Gastroesophageal sphincter (tissue), 4 donors: ENCODE data around the gene ANAPC5. TPM values are rescaled to one million over a fixed set of nuclear protein-coding genes. Genes with fewer than 3 reads are reported as not detected.

ENCODE experiments used
- ATAC-seq: fragments of 150-250 bp; one replicate; pipeline ENCODE4 v1.9.1; 2016; ENCODE audit warnings: mild to moderate bottlenecking, moderate library complexity
- H3K27ac ChIP-seq, 4 donors: fragments of 200-600 bp; sonication (generic) in 3 of 4; 1 replicate in 3 of 4; 2 replicates in 1 of 4; pipeline ENCODE4 v1.5.1; 2016 to 2019
- H3K27me3 ChIP-seq: fragments of 200-600 bp; sonication (generic); one replicate; pipeline ENCODE4 v1.5.1; 2019
- H3K36me3 ChIP-seq, 2 donors: fragments of 200-600 bp; sonication (generic); one replicate each; pipeline ENCODE4 v1.5.1; 2019; ENCODE audit warnings: control low read depth in 1 of 2
- H3K4me1 ChIP-seq, 3 donors: fragments of 200-600 bp; sonication (generic); 1 replicate in 2 of 3; 2 replicates in 1 of 3; pipeline ENCODE4 v1.5.1; 2016 to 2019; ENCODE audit warnings: control low read depth in 2 of 3
- H3K4me3 ChIP-seq, 2 donors: fragments of 200-600 bp; sonication (generic); one replicate each; pipeline ENCODE4 v1.5.1; 2019; ENCODE audit warnings: mild to moderate bottlenecking in 1 of 2, moderate library complexity in 1 of 2
- H3K9me3 ChIP-seq, 3 donors: fragments of 200-600 bp; sonication (generic); one replicate each; pipeline ENCODE4 v1.5.1; 2017 to 2019; ENCODE audit warnings: control low read depth in 2 of 3
- CTCF ChIP-seq, 4 experiments: fragments of 200-600 bp in 2 of 4; fragments of 450-650 bp in 2 of 4; sonication (generic) in 1 of 4; IDR thresholded peaks; one replicate each; pipeline ENCODE4 v1.5.1; 2017 to 2019; ENCODE audit warnings: antibody characterized with exemption in 4 of 4, mild to moderate bottlenecking in 2 of 4, moderate library complexity in 2 of 4
- EP300 ChIP-seq: sonication (generic); formaldehyde crosslinking; IDR thresholded peaks from one replicate; pipeline ENCODE4 v1.6.1; 2017; ENCODE audit warnings: antibody characterized with exemption, mild to moderate bottlenecking
- POLR2A ChIP-seq, 2 donors: fragments of 450-650 bp; IDR thresholded peaks; one replicate each; pipeline ENCODE4 v1.6.1; 2017; ENCODE audit warnings: antibody characterized with exemption in 2 of 2, mild to moderate bottlenecking in 2 of 2, moderate library complexity in 1 of 2
- POLR2AphosphoS5 ChIP-seq: sonication (generic); formaldehyde crosslinking; IDR thresholded peaks from one replicate; pipeline ENCODE4 v1.6.1; 2017; ENCODE audit warnings: antibody characterized with exemption
- WGBS, 2 donors: methylation state at CpG; one replicate each; pipeline ENCODE4 v1.1.5; 2018; ENCODE audit warnings: low coverage in 1 of 2; 5-methylcytosine and 5-hydroxymethylcytosine counted together
- total RNA-seq, 4 donors: library from RNA; depleted of rRNA; stranded (reverse); fragments of >200 nt; gene quantifications; one replicate each; pipeline ENCODE4 v1.1.0, GENCODE V29; 2016

The ANAPC5 gene
- total RNA-seq, 4 donors from 2014 or later, result 69.2 to 93.5 (median 75.7) TPM

- H3K36me3 ChIP-seq, result peaks cover 0 to 60% of the 10 kb centered on the region in 2 donors
- no peak for ATAC-seq
Observed at GRCh38 chr12:121273364-121273896, 78.8 kb downstream of the ANAPC5 start.

GRCh38 chr12:121267822-121268221, 84.4 kb downstream of the ANAPC5 start:
- H3K36me3 ChIP-seq, result peaks cover 0 to 85% of the 10 kb centered on the region in 2 donors
- 100% methylated on average over 1 of the region's 1 CpG for whole genome bisulfite sequencing, 2 donors
- TF ChIP-seq EP300 (no peak), POLR2A (IDR thresholded peaks at IDR 0.05) (no peak), POLR2AphosphoS5 (no peak), CTCF (IDR thresholded peaks at IDR 0.05) (no peak)

More at GRCh38 chr12:121273364-121273896, 78.8 kb downstream of the ANAPC5 start:
- WGBS, 2 donors, result 94 to 100% methylated on average over 2 to 3 of the region's 14 CpGs
- no peaks in the 10 kb centered on the region for H3K9me3 ChIP-seq
- TF ChIP-seq POLR2AphosphoS5 (no peak), POLR2A (IDR thresholded peaks at IDR 0.05) (no peak), CTCF (IDR thresholded peaks at IDR 0.05) (no peak), EP300 (no peak)
- no peaks in the 10 kb centered on the region for H3K27me3 ChIP-seq
- peaks cover 0 to 2% (median 0%) of the 10 kb centered on the region in 3 donors for H3K4me1 ChIP-seq
- no peak overlapping the region for H3K27ac ChIP-seq
- no peak overlapping the region for H3K4me3 ChIP-seq

GRCh38 chr12:121264951-121265515, 87.2 kb downstream of the ANAPC5 start:
- Histone ChIP-seq H3K9me3 (no peaks in the 10 kb centered on the region), H3K27me3 (no peaks in the 10 kb centered on the region), H3K27ac (no peak overlapping the region), H3K36me3 (peaks cover 0 to 95% of the 10 kb centered on the region in 2 donors), H3K4me1 (no peaks in the 10 kb centered on the region), H3K4me3 (no peak overlapping the region)
- ATAC-seq, result no peak
- TF ChIP-seq CTCF (IDR thresholded peaks at IDR 0.05) (no peak), POLR2AphosphoS5 (no peak), EP300 (no peak), POLR2A (IDR thresholded peaks at IDR 0.05) (no peak)
- 76 to 78% methylated on average over 8 to 10 of the region's 10 CpGs for WGBS, 2 donors

More at GRCh38 chr12:121267822-121268221, 84.4 kb downstream of the ANAPC5 start:
- Histone ChIP-seq H3K27ac (no peak overlapping the region), H3K4me1 (no peaks in the 10 kb centered on the region), H3K4me3 (no peak overlapping the region), H3K9me3 (no peaks in the 10 kb centered on the region), H3K27me3 (no peaks in the 10 kb centered on the region)
- no peak for ATAC-seq

- no peak overlapping the region for H3K4me3 ChIP-seq
- no peaks in the 10 kb centered on the region for H3K9me3 ChIP-seq
- no peaks in the 10 kb centered on the region for H3K4me1 ChIP-seq
- H3K27me3 ChIP-seq, result no peaks in the 10 kb centered on the region
- peaks cover 0 to 95% of the 10 kb centered on the region in 2 donors for H3K36me3 ChIP-seq
- H3K27ac ChIP-seq, result no peak overlapping the region
- WGBS, 2 donors, result 83 to 89% methylated on average over 2 to 3 of the region's 8 CpGs
- no peak for ATAC-seq
- no peak for TF ChIP-seq EP300
Observed at GRCh38 chr12:121264135-121264534, 88.1 kb downstream of the ANAPC5 start.

GRCh38 chr12:121263206-121263935, 88.8 kb downstream of the ANAPC5 start:
- Histone ChIP-seq H3K9me3 (no peaks in the 10 kb centered on the region), H3K36me3 (peaks cover 0 to 95% of the 10 kb centered on the region in 2 donors), H3K27me3 (no peaks in the 10 kb centered on the region), H3K4me3 (no peak overlapping the region), H3K27ac (no peak overlapping the region), H3K4me1 (no peaks in the 10 kb centered on the region)
- ATAC-seq, result no peak
- no peak for TF ChIP-seq POLR2AphosphoS5
- TF ChIP-seq EP300, result no peak
- TF ChIP-seq POLR2A (IDR thresholded peaks at IDR 0.05), result no peak
- no peak for TF ChIP-seq CTCF (IDR thresholded peaks at IDR 0.05)
- 98% methylated on average over 7 of the region's 10 CpGs; no CpG with 5 or more reads in 1 of the 2 donors for WGBS, 2 donors
